HepG2 (cell line): Measurements from ENCODE around the gene CMPK1. TPM values are rescaled to one million over a fixed set of nuclear protein-coding genes. Genes with fewer than 3 reads are reported as not detected.

ENCODE experiments used
- AGO1 ChIP-seq: fragments of 200-400 bp; formaldehyde crosslinking; IDR thresholded peaks from 2 replicates; pipeline ENCODE4 v1.6.1; 2017; ENCODE audit warnings: mild to moderate bottlenecking, low read depth, low read length, moderate library complexity; ENCODE audit not compliant: poor library complexity, severe bottlenecking
- ARID2 ChIP-seq: sonication (generic); formaldehyde crosslinking; IDR thresholded peaks from 2 replicates; pipeline ENCODE4 v1.8.1; 2022; ENCODE audit warnings: mild to moderate bottlenecking, missing genetic modification reagents, borderline replicate concordance
- ATF7-NPFF ChIP-seq: sonication (generic); formaldehyde crosslinking; IDR thresholded peaks from 2 replicates; pipeline ENCODE4 v1.8.1; 2023; ENCODE audit warnings: mild to moderate bottlenecking, low read depth, missing genetic modification reagents, moderate library complexity
- DRAP1 ChIP-seq: IDR thresholded peaks from 2 replicates; pipeline ENCODE4 v1.6.1; 2016; ENCODE audit warnings: missing genetic modification reagents, missing compliant biosample characterization
- E2F2 ChIP-seq: sonication (generic); formaldehyde crosslinking; IDR thresholded peaks from 2 replicates; pipeline ENCODE4 v1.4.0; 2020; ENCODE audit warnings: missing genetic modification reagents, borderline replicate concordance
- HMG20A ChIP-seq: IDR thresholded peaks from 2 replicates; pipeline ENCODE4 v1.6.1; 2016; ENCODE audit warnings: borderline replicate concordance
- MAZ ChIP-seq, 2 experiments: sonication (generic) in 1 of 2; formaldehyde crosslinking in 1 of 2; IDR thresholded peaks; 2 replicates each; pipeline versions ENCODE4 v1.5.0 to v1.6.1; 2012 to 2020; ENCODE audit warnings: low read depth in 2 of 2, mild to moderate bottlenecking in 2 of 2, borderline replicate concordance in 1 of 2, improper control_type of control experiment in 1 of 2, low read length in 1 of 2, missing genetic modification reagents in 1 of 2, moderate library complexity in 1 of 2
- MEIS1 ChIP-seq: sonication (generic); formaldehyde crosslinking; IDR thresholded peaks from 2 replicates; pipeline ENCODE4 v1.9.0; 2021; ENCODE audit warnings: mild to moderate bottlenecking, missing genetic modification reagents, moderate library complexity, borderline replicate concordance
- NR2F1 ChIP-seq, 2 experiments: fragments of 450-650 bp in 1 of 2; formaldehyde crosslinking in 1 of 2; IDR thresholded peaks; 2 replicates each; pipeline versions ENCODE4 v1.5.0 to v1.6.1; 2016 to 2020; ENCODE audit warnings: mild to moderate bottlenecking in 1 of 2, missing compliant biosample characterization in 1 of 2, missing genetic modification reagents in 1 of 2, moderate library complexity in 1 of 2
- PHF8 ChIP-seq: sonication (generic); formaldehyde crosslinking; IDR thresholded peaks from 2 replicates; pipeline ENCODE4 v1.5.0; 2020; ENCODE audit warnings: missing genetic modification reagents
- POLR2A ChIP-seq, 2 experiments: IDR thresholded peaks; 2 replicates each; pipeline ENCODE4 v1.6.1; 2011; ENCODE audit warnings: low read depth in 2 of 2, low read length in 2 of 2, mild to moderate bottlenecking in 1 of 2, moderate library complexity in 1 of 2; ENCODE audit not compliant: insufficient read depth in 1 of 2
- SALL2 ChIP-seq: sonication (generic); formaldehyde crosslinking; IDR thresholded peaks from 2 replicates; pipeline ENCODE4 v1.8.1; 2023; ENCODE audit warnings: mild to moderate bottlenecking, missing genetic modification reagents, inconsistent platforms
- TAF1 ChIP-seq: sonication (generic); formaldehyde crosslinking; IDR thresholded peaks from 2 replicates; pipeline ENCODE4 v1.4.0; 2020; ENCODE audit warnings: missing genetic modification reagents
- TFE3 ChIP-seq: IDR thresholded peaks from 2 replicates; pipeline ENCODE4 v1.6.1; 2016
- XBP1 ChIP-seq: sonication (generic); formaldehyde crosslinking; IDR thresholded peaks from 2 replicates; pipeline ENCODE4 v1.5.0; 2020; ENCODE audit warnings: missing genetic modification reagents
- YEATS4 ChIP-seq: sonication (generic); formaldehyde crosslinking; IDR thresholded peaks from 2 replicates; pipeline ENCODE4 v1.4.0; 2020; ENCODE audit warnings: missing genetic modification reagents, borderline replicate concordance
- ZFX ChIP-seq: sonication (generic); formaldehyde crosslinking; IDR thresholded peaks from 2 replicates; pipeline ENCODE4 v1.4.0; 2020; ENCODE audit warnings: mild to moderate bottlenecking, low read depth, missing genetic modification reagents, moderate library complexity
- ZNF280B ChIP-seq: sonication (generic); formaldehyde crosslinking; IDR thresholded peaks from 2 replicates; pipeline ENCODE4 v1.5.0; 2020; ENCODE audit warnings: missing genetic modification reagents, mild to moderate bottlenecking, borderline replicate concordance
- ZNF292 ChIP-seq: sonication (generic); formaldehyde crosslinking; IDR thresholded peaks from 2 replicates; pipeline ENCODE4 v1.8.1; 2022; ENCODE audit warnings: mild to moderate bottlenecking, low read depth, missing genetic modification reagents, borderline replicate concordance
- ZNF576 ChIP-seq: sonication (generic); formaldehyde crosslinking; IDR thresholded peaks from 2 replicates; pipeline ENCODE4 v1.4.0; 2020; ENCODE audit warnings: mild to moderate bottlenecking, missing genetic modification reagents
- ZSCAN20 ChIP-seq: sonication (generic); formaldehyde crosslinking; IDR thresholded peaks from 2 replicates; pipeline ENCODE4 v1.4.0; 2020; ENCODE audit warnings: missing genetic modification reagents, mild to moderate bottlenecking, borderline replicate concordance
- polyA plus RNA-seq, 8 experiments: library from polyadenylated mRNA; depleted of rRNA in 3 of 8; stranded (reverse) in 7 of 8; unstranded in 1 of 8; fragments of >200 nt; fragmentation: Illumina TruSeq in 4 of 8; extraction: Trizol in 4 of 8; gene quantifications; 2 replicates each; pipeline versions ENCODE4 v1.2.1 to v1.2.3, GENCODE V29; 2011 to 2016; ENCODE audit warnings: low read depth in 4 of 8, missing spikeins in 1 of 8, mixed read lengths in 1 of 8; ENCODE audit not compliant: insufficient read depth in 1 of 8
- total RNA-seq, 5 experiments: library from RNA; depleted of rRNA; stranded (reverse); fragments of >200 nt; fragmentation: Illumina TruSeq; extraction: Trizol; gene quantifications; 2 replicates each; pipeline ENCODE4 v1.2.3, GENCODE V29; 2016; ENCODE audit warnings: low read depth in 1 of 5

The CMPK1 gene
- total and polyA plus RNA-seq, 2 of the 13 experiments (the other 11 are each of a cell fraction or from before 2014, with no cell fraction given), result 38.3 to 92.0 TPM

- TF ChIP-seq DRAP1 (CRISPR knock-in tag), result peak; percentile 45
- TF ChIP-seq ZNF576 (CRISPR knock-in tag), result no peak
- 0 out of 2 replicates have a peak, but pooled peaks have one; percentile 46 for TF ChIP-seq XBP1 (CRISPR knock-in tag)
- TF ChIP-seq SALL2, result peak; percentile 71
- TF ChIP-seq YEATS4 (CRISPR knock-in tag), result peak; percentile 71
- peak; percentile 61 for TF ChIP-seq TAF1
- TF ChIP-seq PHF8 (CRISPR knock-in tag), result peak; percentile 82
- 0 out of 2 replicates have a peak, but pooled peaks have one; percentile 63 for TF ChIP-seq MEIS1 (CRISPR knock-in tag)
- TF ChIP-seq ATF7-NPFF, result peak; percentile 20; the same call in 1 of the 2 replicates
- peak; percentile 82 to 83; a peak in 3 of 4 replicates for TF ChIP-seq POLR2A (IDR thresholded peaks at IDR 0.05; ENCODE audit: insufficient read depth in 1 of 2, low read depth in 2 of 2, low read length in 2 of 2)
- 0 out of 2 replicates have a peak, but pooled peaks have one; percentile 19 for TF ChIP-seq TFE3 (CRISPR knock-in tag)
- TF ChIP-seq ZNF292 (CRISPR knock-in tag), result 0 out of 2 replicates have a peak, but pooled peaks have one; percentile 10
- TF ChIP-seq MAZ (IDR thresholded peaks at IDR 0.05; ENCODE audit: borderline replicate concordance, low read depth, low read length), result no peak; the same call in 1 of the 2 replicates
- TF ChIP-seq MAZ (CRISPR knock-in tag; IDR thresholded peaks at IDR 0.05; ENCODE audit: low read depth), result peak; percentile 10; the same call in 1 of the 2 replicates
- no peak for TF ChIP-seq HMG20A (CRISPR knock-in tag)
- TF ChIP-seq E2F2 (CRISPR knock-in tag), result peak; percentile 65; the same call in 1 of the 2 replicates
- 0 out of 2 replicates have a peak, but pooled peaks have one; percentile 25 for TF ChIP-seq ZNF280B (CRISPR knock-in tag)
- TF ChIP-seq AGO1, result no peak
- peak in 1 of 2 experiments; percentile 36; a peak in 2 of 4 replicates for TF ChIP-seq NR2F1 (CRISPR knock-in tag; IDR thresholded peaks at IDR 0.05)
- 0 out of 2 replicates have a peak, but pooled peaks have one; percentile 50 for TF ChIP-seq ARID2 (CRISPR knock-in tag)
- TF ChIP-seq ZFX (CRISPR knock-in tag), result peak; percentile 82
- 0 out of 2 replicates have a peak, but pooled peaks have one; percentile 73 for TF ChIP-seq ZSCAN20
These were observed 553 bp downstream of the CMPK1 start (continued) for GRCh38 chr1:47333922-47334764.
